HG03025 (cell line): Measurements from ENCODE around the gene MICAL3.

Experiments
- ATAC-seq: cut with Tn5 transposase; IDR thresholded peaks from one replicate; pipeline ENCODE4 v1.9.1; 2021; ENCODE audit warnings: mild to moderate bottlenecking, moderate library complexity; ENCODE audit not compliant: unreplicated experiment, low FRiP score

MICAL3 gene

DNA sequence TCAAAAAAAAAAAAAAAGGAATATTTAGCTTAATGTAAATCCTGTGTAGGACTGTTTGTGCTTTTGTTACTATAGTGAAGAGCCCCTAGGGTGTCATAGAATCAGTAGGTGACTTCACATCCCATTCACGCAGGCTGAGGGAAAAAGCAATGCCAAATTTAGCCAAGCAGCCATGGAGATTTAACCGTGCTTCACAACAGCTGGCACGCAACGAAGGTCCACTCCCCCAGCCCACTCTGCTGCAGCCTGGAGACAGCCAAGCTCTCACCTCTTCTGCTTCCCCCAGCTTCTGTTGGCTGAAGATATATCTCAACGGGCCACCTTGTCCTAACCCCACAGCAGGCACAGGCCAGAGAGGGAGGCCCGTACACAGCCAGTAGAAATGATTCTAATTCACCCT is 171.3 kb downstream of the MICAL3 start:
- no peak for ATAC-seq

GRCh38 chr22:17851759-17852158 is 172.6 kb downstream of the MICAL3 start:
- ATAC-seq: no peak

DNA sequence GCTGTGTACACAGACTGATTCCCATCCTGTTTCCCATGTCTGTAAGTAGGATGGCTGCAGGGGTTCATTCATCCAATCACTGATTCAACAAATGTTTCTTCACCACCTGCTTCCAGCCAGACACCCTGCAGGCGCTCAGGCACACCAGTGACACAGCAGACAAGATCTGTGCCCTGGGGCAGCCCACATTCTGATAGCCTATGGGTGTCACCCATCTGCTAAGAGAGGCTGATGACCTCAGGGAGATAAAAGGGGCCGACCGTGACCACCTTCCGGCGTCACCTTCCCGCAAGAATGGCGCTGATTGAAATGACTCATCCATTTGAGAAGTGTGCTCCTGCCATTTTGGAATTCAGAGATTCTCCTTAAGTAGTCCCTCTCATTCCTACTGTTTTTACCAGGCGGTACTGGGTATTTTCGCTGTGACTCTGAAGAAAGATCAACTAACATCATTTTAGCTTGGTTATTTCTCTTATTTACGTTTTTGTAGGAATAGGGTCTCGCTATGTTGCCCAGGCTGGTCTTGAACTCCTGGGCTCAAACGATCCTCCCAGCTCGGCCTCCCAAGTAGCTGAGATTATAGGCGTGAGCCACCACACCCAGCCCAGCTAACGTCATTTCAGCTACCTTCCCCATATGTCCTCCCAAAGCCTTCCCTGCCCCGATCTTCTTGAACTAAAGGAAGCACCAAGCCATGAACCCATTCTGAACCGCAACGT is 176.8 kb downstream of the MICAL3 start:
- no peak for ATAC-seq

- ATAC-seq: no peak
Measured at GRCh38 chr22:17846326-17846992, 177.9 kb downstream of the MICAL3 start.

DNA sequence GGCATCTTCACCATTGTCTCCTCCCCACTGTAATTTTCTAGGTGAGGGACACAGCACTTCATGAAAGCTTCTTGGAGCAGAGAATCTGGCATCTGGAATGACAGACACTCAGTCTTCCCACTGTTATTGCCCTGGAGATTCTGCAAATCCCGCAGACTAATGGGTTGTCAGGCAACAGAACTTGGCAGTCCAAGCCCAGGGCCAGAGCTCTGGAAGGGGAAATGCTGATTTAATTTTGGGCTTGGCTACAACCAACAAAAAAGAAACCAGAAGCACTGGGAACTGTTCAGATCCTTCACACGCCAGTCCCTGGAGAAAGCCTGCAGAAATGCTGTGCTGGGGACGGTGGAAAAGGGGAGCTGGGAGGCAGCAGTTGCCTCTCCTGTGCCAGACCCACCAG is 178.6 kb downstream of the MICAL3 start:
- ATAC-seq: no peak

- no peak for ATAC-seq
Measured at GRCh38 chr22:17845327-17845726, 179.0 kb downstream of the MICAL3 start.

- no peak for ATAC-seq
Measured at GRCh38 chr22:17844150-17844549, 180.2 kb downstream of the MICAL3 start.

GRCh38 chr22:17842386-17842785 is 182.0 kb downstream of the MICAL3 start:
- no peak for ATAC-seq

- ATAC-seq: no peak
Measured at GRCh38 chr22:17841836-17842235, 182.5 kb downstream of the MICAL3 start.

DNA sequence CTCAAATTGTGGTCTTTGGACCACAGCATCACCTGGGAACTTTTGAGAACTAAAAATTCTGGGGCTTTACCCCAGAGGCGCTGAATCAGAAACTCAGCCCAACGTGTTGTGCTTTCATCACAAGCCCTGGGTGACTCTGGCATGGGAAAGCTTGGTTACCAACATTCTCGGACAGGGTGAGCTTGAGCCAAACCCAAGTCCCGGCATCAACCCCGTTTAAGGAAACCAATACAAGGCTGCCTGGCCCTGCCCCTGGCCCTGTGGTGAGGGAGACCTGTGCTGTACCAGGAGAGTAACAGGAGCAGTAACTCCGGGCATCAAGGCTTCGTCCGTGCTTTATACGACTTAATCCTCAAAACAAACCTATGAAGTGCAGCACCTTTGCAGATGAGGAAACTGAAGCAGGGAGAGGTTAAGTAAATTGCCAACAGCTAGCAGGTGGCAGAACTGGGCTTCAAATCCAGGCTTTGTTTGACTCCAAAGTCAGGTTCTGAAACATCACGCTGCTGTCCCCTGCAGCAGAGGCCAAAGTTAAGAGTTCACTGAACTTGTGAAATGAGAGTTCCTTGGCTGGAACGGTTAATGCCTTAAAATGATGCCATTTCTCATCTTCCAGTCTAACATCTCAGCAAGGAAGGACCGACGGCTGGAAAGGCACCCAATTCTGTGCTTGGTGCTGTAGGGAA is 186.0 kb downstream of the MICAL3 start:
- ATAC-seq: no peak

GRCh38 chr22:17836992-17837742 is 187.2 kb downstream of the MICAL3 start:
- no peak for ATAC-seq

DNA sequence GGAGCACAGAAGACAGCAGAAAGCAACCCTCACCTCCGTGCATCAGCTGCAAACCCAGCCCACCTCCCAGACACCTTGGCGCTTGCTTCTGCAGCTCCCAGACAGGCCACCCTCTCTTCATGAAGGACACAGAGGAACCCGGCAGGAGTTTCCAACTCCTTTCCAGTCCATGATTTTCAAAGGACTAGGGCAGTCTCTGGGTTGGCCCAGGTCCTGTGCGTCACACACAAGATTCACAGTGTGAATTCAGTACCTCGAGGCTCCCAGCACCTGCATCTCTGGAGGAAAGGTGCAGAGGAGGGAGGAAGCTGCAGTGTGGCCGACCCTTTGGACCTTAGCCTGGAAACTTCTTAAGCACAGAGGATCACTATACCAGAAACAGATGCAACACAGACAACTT is 189.1 kb downstream of the MICAL3 start:
- no peak for ATAC-seq

- no peak for ATAC-seq
Measured at GRCh38 chr22:17833489-17833888, 190.9 kb downstream of the MICAL3 start.

DNA sequence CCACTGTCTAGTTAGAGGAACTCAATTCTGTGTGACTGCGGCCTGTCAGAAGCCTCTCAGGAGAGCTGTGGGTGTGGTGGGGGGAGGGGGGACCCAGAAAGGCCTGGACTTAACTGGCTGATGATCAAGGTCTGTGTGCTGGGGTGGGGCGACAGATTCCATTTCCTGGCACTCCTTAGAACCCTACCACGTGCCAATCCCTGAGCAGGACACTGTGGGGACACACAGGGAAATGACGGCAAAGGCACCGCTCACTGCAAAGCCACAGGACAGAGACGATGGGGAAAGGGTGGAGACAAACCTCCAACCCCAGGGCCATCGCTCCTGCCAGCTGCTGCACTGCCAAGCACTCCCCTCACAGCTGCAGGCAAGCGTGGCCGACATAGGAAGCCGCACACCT is 191.7 kb downstream of the MICAL3 start:
- ATAC-seq: no peak

- ATAC-seq: no peak
Measured at GRCh38 chr22:17831501-17832251, 192.7 kb downstream of the MICAL3 start.

GRCh38 chr22:17830043-17830961 is 194.1 kb downstream of the MICAL3 start:
- no peak for ATAC-seq

DNA sequence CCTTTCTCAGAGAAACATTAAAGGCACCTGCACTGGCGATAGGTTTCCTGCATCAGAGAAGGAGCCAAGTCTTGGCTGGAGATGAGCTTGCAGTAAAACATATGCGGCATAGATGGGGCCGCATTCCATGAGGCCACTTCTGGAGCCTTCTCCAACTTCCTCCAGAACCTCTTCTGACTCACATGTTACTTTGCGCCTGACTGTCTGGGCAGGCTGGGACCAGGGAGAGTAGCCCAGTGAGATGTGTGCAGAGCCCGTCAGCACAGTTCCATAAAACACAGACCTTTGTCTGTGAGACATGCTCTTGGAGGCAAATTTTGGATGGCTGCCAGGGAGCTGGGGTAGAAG is 194.7 kb downstream of the MICAL3 start:
- no peak for ATAC-seq

- no peak for ATAC-seq
Measured at GRCh38 chr22:17828502-17829080, 195.8 kb downstream of the MICAL3 start.

DNA sequence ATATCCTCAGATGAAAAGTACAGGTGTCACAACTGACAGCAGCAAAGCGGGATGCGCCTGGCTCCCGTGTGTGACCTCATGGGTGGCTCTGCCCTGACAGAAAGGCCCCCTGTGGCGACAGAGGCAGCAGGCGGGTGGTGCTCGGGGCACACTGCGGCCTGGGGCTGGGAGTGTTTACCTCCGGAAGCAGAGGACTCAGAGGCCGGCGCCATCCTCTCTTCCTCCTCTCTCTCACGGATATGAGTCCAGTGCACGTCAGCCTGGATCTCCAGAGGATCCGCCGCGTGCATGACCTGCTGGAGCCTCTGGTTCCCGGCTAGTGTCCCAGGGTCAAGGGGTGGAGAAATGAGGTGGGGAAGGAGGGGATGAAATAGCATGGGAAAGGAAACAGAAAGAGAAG is 196.9 kb downstream of the MICAL3 start:
- no peak for ATAC-seq
